Upper lobe of right lung (tissue), 1 donor: ENCODE measurements around the gene GPR55. TPM values are rescaled to one million over a fixed set of nuclear protein-coding genes. Genes with fewer than 3 reads are reported as not detected.
A peak's percentile ranks its signal among the peaks of the same experiment; 100 is the strongest.

ENCODE experiments used
- ATAC-seq: fragments of 200-7000 bp; cut with Tn5 transposase; one replicate; pipeline ENCODE4 v1.9.1; 2020; ENCODE audit warnings: mild to moderate bottlenecking, moderate library complexity
- DNase-seq: peaks from one replicate; pipeline ENCODE4 v3.0.0-alpha.2; 2020
- H3K27ac ChIP-seq: fragments of 200-600 bp; one replicate; pipeline ENCODE4 v1.8.0; 2022
- H3K27me3 ChIP-seq: fragments of 200-600 bp; one replicate; pipeline ENCODE4 v1.8.0; 2022; ENCODE audit warnings: mild to moderate bottlenecking
- H3K36me3 ChIP-seq: fragments of 200-600 bp; one replicate; pipeline ENCODE4 v1.8.0; 2022
- H3K4me1 ChIP-seq: fragments of 200-600 bp; one replicate; pipeline ENCODE4 v1.8.0; 2022
- H3K4me3 ChIP-seq: fragments of 200-600 bp; one replicate; pipeline ENCODE4 v1.8.0; 2022; ENCODE audit warnings: mild to moderate bottlenecking
- H3K9me3 ChIP-seq: fragments of 200-600 bp; one replicate; pipeline ENCODE4 v1.8.0; 2022
- CTCF ChIP-seq: fragments of 200-600 bp; IDR thresholded peaks from one replicate; pipeline ENCODE4 v1.8.0; 2022; ENCODE audit warnings: antibody characterized with exemption
- intact Hi-C: fragments of 100-400 bp; cut with DNase I; formaldehyde crosslinking; loops from one replicate; pipeline ENCODE4 v1.11.0; 2022
- total RNA-seq: library from RNA; stranded (reverse); fragmentation: NEBNext Ultra II Directional; extraction: Animal tissue kit (Norgen Biotek cat#: 25700); gene quantifications from one replicate; pipeline ENCODE4 v1.2.1, GENCODE V29; 2021
- donor health status: DM: no; HTN: yes; CAD: no; lungs with severe emphysema.

Gene GPR55
- total RNA-seq, 1 donor from 2014 or later = 1.2 TPM

- ATAC-seq = no peak
- Histone ChIP-seq H3K4me1 (no peaks in the 10 kb centered on the region), H3K4me3 (no peak overlapping the region), H3K27ac (no peak overlapping the region), H3K9me3 (no peaks in the 10 kb centered on the region), H3K27me3 (no peaks in the 10 kb centered on the region), H3K36me3 (no peaks in the 10 kb centered on the region)
- intact Hi-C loops = no loop called here
- peak; percentile 54 for DNase-seq
- no peak for TF ChIP-seq CTCF
Measured at GRCh38 chr2:230924092-230924469, 961 bp downstream of the GPR55 start.

GRCh38 chr2:230922951-230923717 is 1.9 kb downstream of the GPR55 start:
- intact Hi-C loops = no loop called here
- ATAC-seq = no peak
- Histone ChIP-seq H3K27ac (no peak overlapping the region), H3K4me1 (no peaks in the 10 kb centered on the region), H3K27me3 (no peaks in the 10 kb centered on the region), H3K4me3 (no peak overlapping the region), H3K36me3 (no peaks in the 10 kb centered on the region), H3K9me3 (no peaks in the 10 kb centered on the region)
- no peak for DNase-seq
- TF ChIP-seq CTCF = no peak

GRCh38 chr2:230921806-230922595 is 3.0 kb downstream of the GPR55 start:
- no peaks in the 10 kb centered on the region for H3K36me3 ChIP-seq
- no peaks in the 10 kb centered on the region for H3K27me3 ChIP-seq
- ATAC-seq = peak; percentile 24
- H3K9me3 ChIP-seq = no peaks in the 10 kb centered on the region
- H3K4me1 ChIP-seq = no peaks in the 10 kb centered on the region
- DNase-seq = no peak
- H3K4me3 ChIP-seq = no peak overlapping the region
- no peak overlapping the region for H3K27ac ChIP-seq
- TF ChIP-seq CTCF = no peak
- intact Hi-C loops = no loop called here

GRCh38 chr2:230920167-230920566 is 4.9 kb downstream of the GPR55 start:
- Histone ChIP-seq H3K36me3 (no peaks in the 10 kb centered on the region), H3K4me3 (no peak overlapping the region), H3K4me1 (no peaks in the 10 kb centered on the region), H3K27me3 (no peaks in the 10 kb centered on the region), H3K27ac (no peak overlapping the region), H3K9me3 (no peaks in the 10 kb centered on the region)
- DNase-seq = no peak
- TF ChIP-seq CTCF = no peak
- intact Hi-C loops = no loop called here
- no peak for ATAC-seq

- H3K27ac ChIP-seq = no peak overlapping the region
- H3K27me3 ChIP-seq = no peaks in the 10 kb centered on the region
- TF ChIP-seq CTCF = no peak
- no peaks in the 10 kb centered on the region for H3K4me1 ChIP-seq
- intact Hi-C loops = no loop called here
- H3K9me3 ChIP-seq = no peaks in the 10 kb centered on the region
- H3K4me3 ChIP-seq = no peak overlapping the region
- DNase-seq (no peak), ATAC-seq (no peak)
- no peaks in the 10 kb centered on the region for H3K36me3 ChIP-seq
Measured at GRCh38 chr2:230919681-230920080, 5.4 kb downstream of the GPR55 start.
